ENCODE measurements around the gene CRTAP. TPM values are rescaled to one million over a fixed set of nuclear protein-coding genes. Genes with fewer than 3 reads are reported as not detected.

Gene CRTAP
- total and polyA plus RNA-seq, 2 donors from 2014 or later: 122 to 192 TPM

DNA sequence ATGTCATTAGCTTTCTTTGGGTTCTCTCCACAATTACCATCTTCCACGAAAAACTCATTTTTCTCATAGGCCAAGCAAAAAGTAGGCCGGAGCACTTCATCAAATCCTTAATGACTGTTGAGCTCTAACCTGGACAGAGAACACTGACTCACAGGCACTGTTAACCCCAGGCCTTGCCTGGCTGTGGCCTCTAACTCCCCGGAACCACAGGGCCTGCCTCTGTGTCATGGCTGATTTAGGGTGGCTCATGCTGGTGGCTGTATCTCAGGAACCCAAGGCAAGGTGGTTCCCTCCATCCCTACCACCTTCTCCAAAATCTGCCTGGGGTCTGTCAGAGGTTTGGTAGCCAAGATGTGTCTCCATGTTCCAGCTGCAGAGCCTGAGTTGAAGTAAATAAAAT, 3.6 kb downstream of the CRTAP start:
- Histone ChIP-seq H3K27ac (ENCODE audit: low read depth in 2 of 2, low read length in 2 of 2) (no peak overlapping the region), H3K27me3 (ENCODE audit: control insufficient read depth, insufficient read depth, low read length) (no peaks in the 10 kb centered on the region), H3K4me3 (ENCODE audit: low read length in 3 of 3) (no peak overlapping the region), H3K9ac (ENCODE audit: low read length in 3 of 3) (no peak overlapping the region), H3K9me3 (ENCODE audit: control insufficient read depth in 2 of 3, insufficient read depth in 1 of 3, low read length in 3 of 3) (no peaks in the 10 kb centered on the region), H3K4me1 (ENCODE audit: control insufficient read depth in 2 of 3, insufficient read depth in 2 of 3, low read depth in 1 of 3, low read length in 3 of 3) (peaks cover 0 to 7% (median 3%) of the 10 kb centered on the region in 3 donors), H3K36me3 (ENCODE audit: control insufficient read depth in 2 of 3, insufficient read depth in 3 of 3, low read length in 3 of 3) (peaks cover 0 to 2% (median 0%) of the 10 kb centered on the region in 3 donors)
- no peak for DNase-seq
- FAIRE-seq: no peak
- intact Hi-C loops (cut with DNase I): no loop called here
- TF ChIP-seq, protein P1, sequence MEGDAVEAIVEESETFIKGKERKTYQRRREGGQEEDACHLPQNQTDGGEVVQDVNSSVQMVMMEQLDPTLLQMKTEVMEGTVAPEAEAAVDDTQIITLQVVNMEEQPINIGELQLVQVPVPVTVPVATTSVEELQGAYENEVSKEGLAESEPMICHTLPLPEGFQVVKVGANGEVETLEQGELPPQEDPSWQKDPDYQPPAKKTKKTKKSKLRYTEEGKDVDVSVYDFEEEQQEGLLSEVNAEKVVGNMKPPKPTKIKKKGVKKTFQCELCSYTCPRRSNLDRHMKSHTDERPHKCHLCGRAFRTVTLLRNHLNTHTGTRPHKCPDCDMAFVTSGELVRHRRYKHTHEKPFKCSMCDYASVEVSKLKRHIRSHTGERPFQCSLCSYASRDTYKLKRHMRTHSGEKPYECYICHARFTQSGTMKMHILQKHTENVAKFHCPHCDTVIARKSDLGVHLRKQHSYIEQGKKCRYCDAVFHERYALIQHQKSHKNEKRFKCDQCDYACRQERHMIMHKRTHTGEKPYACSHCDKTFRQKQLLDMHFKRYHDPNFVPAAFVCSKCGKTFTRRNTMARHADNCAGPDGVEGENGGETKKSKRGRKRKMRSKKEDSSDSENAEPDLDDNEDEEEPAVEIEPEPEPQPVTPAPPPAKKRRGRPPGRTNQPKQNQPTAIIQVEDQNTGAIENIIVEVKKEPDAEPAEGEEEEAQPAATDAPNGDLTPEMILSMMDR (IDR thresholded peaks at IDR 0.05; ENCODE audit: borderline replicate concordance, extremely low read depth, insufficient read depth): no peak

DNA sequence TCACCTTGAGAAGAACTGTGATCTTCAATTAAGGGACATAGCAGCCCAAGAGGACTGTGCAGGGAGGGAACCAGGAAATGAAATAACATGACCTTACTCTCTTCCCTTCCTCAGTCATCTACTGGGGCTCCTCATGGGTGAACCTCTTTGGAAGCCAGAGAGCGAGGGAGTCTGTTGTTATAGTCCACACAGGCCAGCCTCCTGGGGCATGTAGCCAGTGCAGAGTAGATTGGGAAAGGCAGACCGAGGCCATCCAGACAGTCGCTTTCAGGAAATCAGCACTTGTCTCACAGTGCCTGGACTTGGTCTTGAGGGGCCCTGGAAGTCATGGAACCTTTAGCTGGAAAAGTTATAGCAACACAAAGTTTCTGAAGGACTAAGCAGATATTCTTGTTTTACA, 6.1 kb downstream of the CRTAP start:
- no peaks in the 10 kb centered on the region for H3K9me3 ChIP-seq (ENCODE audit: control insufficient read depth in 2 of 3, insufficient read depth in 1 of 3, low read length in 3 of 3)
- no peak for DNase-seq
- H3K36me3 ChIP-seq (ENCODE audit: control insufficient read depth in 2 of 3, insufficient read depth in 3 of 3, low read length in 3 of 3): peaks cover 2 to 10% (median 10%) of the 10 kb centered on the region in 3 donors
- no peaks in the 10 kb centered on the region for H3K27me3 ChIP-seq (ENCODE audit: control insufficient read depth, insufficient read depth, low read length)
- intact Hi-C loops (cut with DNase I): no loop called here
- TF ChIP-seq, protein P1 (IDR thresholded peaks at IDR 0.05; ENCODE audit: borderline replicate concordance, extremely low read depth, insufficient read depth): no peak
- H3K27ac ChIP-seq (ENCODE audit: low read depth in 2 of 2, low read length in 2 of 2): no peak overlapping the region
- no peak overlapping the region for H3K4me3 ChIP-seq (ENCODE audit: low read length in 3 of 3)
- no peak for FAIRE-seq
- H3K4me1 ChIP-seq (ENCODE audit: control insufficient read depth in 2 of 3, insufficient read depth in 2 of 3, low read depth in 1 of 3, low read length in 3 of 3): peaks cover 0 to 3% (median 3%) of the 10 kb centered on the region in 3 donors
- no peak overlapping the region for H3K9ac ChIP-seq (ENCODE audit: low read length in 3 of 3)

DNA sequence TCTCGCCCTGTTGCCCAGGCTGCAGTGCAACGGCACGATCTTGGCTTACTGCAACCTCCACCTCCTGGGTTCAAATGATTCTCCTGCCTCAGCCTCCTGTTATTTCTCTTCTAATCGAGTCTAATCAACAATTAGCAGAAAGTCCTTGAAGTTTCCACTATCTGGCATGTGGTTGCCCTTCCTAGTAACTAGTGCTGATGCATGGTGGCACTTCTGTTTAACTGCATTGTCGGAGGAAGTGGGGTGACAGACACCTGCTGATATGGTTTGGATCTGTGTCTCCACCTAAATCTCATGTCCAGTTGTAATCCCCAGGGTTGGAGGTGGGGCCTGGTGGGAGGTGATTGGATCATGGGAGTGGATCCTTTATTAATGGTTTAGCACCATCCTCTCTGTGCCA, 9.2 kb downstream of the CRTAP start:
- Histone ChIP-seq H3K4me1 (ENCODE audit: control insufficient read depth in 2 of 3, insufficient read depth in 2 of 3, low read depth in 1 of 3, low read length in 3 of 3) (no peaks in the 10 kb centered on the region), H3K27me3 (ENCODE audit: control insufficient read depth, insufficient read depth, low read length) (no peaks in the 10 kb centered on the region), H3K4me3 (ENCODE audit: low read length in 3 of 3) (no peak overlapping the region), H3K36me3 (ENCODE audit: control insufficient read depth in 2 of 3, insufficient read depth in 3 of 3, low read length in 3 of 3) (peaks cover 4 to 26% (median 19%) of the 10 kb centered on the region in 3 donors), H3K9ac (ENCODE audit: low read length in 3 of 3) (no peak overlapping the region), H3K27ac (ENCODE audit: low read depth in 2 of 2, low read length in 2 of 2) (no peak overlapping the region), H3K9me3 (ENCODE audit: control insufficient read depth in 2 of 3, insufficient read depth in 1 of 3, low read length in 3 of 3) (no peaks in the 10 kb centered on the region)
- DNase-seq (no peak), FAIRE-seq (no peak)
- TF ChIP-seq, protein P1 (IDR thresholded peaks at IDR 0.05; ENCODE audit: borderline replicate concordance, extremely low read depth, insufficient read depth): no peak
- intact Hi-C loops (cut with DNase I): no loop called here

DNA sequence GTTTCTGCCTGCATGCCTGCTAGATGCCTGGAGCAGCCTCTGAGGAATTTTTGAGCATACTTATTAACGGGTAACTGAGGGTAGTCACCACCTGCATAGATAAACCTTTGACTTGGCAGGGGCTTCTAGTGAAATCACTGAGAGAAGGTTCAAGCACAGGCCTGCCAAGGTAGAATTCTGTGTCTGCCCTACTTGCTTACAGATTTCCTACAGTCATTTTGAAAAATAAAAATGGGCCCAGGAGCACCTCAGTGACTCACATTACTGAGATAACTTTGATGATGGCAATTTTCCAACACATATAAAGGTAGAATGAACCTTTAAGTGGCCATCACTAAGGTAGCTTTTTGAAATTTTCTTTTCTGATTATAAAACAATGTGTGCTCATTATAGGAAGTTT, 10.8 kb downstream of the CRTAP start:
- H3K27ac ChIP-seq (ENCODE audit: low read depth in 2 of 2, low read length in 2 of 2): no peak overlapping the region
- no peak overlapping the region for H3K4me3 ChIP-seq (ENCODE audit: low read length in 3 of 3)
- H3K9ac ChIP-seq (ENCODE audit: low read length in 3 of 3): no peak overlapping the region
- peaks cover 4 to 26% (median 22%) of the 10 kb centered on the region in 3 donors for H3K36me3 ChIP-seq (ENCODE audit: control insufficient read depth in 2 of 3, insufficient read depth in 3 of 3, low read length in 3 of 3)
- H3K4me1 ChIP-seq (ENCODE audit: control insufficient read depth in 2 of 3, insufficient read depth in 2 of 3, low read depth in 1 of 3, low read length in 3 of 3): no peaks in the 10 kb centered on the region
- TF ChIP-seq, protein P1 (IDR thresholded peaks at IDR 0.05; ENCODE audit: borderline replicate concordance, extremely low read depth, insufficient read depth): no peak
- no peak for FAIRE-seq
- DNase-seq: no peak
- intact Hi-C loops (cut with DNase I): no loop called here
- H3K9me3 ChIP-seq (ENCODE audit: control insufficient read depth in 2 of 3, insufficient read depth in 1 of 3, low read length in 3 of 3): no peaks in the 10 kb centered on the region
- no peaks in the 10 kb centered on the region for H3K27me3 ChIP-seq (ENCODE audit: control insufficient read depth, insufficient read depth, low read length)

All from kidney (tissue), 14 donors.